Activated CD8-positive, alpha-beta memory T cell treated with anti-CD3 and anti-CD28 coated beads, Interleukin-2, amount 50 U/mL, for 24 hours (primary cell): ENCODE measurements around the gene RPL36.
"Not testable (repeated sequence)": the region's sequence is repeated elsewhere in the genome, so short reads cannot be mapped to it uniquely, and the experiment has no call there.

Source experiments
- DNase-seq: peaks from one replicate; pipeline ENCODE4 v3.0.0-alpha.2; 2020; ENCODE audit errors: extremely low read depth

RPL36 gene

DNA sequence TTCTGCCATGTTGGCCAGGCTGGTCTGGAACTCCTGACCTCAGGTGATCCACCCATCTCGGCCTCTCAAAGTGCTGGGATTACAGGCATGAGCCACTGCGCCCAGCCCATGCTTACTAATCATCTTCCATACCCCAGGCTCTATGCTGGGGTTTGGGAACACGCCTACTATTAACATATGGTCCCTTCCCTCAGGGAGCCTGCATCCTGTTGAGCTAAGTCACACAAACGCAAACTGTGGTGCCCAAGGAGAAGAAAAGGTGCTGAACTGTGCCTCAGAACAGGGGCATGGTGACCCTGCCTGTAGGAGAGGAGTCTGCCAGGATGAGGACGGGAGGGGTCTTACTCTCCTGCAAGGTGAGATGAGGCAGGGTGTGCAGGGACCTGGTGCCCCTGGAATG is 15.4 kb upstream of the RPL36 start:
- DNase-seq, result no peak

- no peak for DNase-seq
Measured at GRCh38 chr19:5676105-5676771, 13.9 kb upstream of the RPL36 start.

GRCh38 chr19:5676772-5677105 is 13.4 kb upstream of the RPL36 start:
- no peak for DNase-seq

- DNase-seq, result no peak
Measured at GRCh38 chr19:5677136-5677535, 13.0 kb upstream of the RPL36 start.

GRCh38 chr19:5677580-5677979 is 12.5 kb upstream of the RPL36 start:
- DNase-seq, result no peak

DNA sequence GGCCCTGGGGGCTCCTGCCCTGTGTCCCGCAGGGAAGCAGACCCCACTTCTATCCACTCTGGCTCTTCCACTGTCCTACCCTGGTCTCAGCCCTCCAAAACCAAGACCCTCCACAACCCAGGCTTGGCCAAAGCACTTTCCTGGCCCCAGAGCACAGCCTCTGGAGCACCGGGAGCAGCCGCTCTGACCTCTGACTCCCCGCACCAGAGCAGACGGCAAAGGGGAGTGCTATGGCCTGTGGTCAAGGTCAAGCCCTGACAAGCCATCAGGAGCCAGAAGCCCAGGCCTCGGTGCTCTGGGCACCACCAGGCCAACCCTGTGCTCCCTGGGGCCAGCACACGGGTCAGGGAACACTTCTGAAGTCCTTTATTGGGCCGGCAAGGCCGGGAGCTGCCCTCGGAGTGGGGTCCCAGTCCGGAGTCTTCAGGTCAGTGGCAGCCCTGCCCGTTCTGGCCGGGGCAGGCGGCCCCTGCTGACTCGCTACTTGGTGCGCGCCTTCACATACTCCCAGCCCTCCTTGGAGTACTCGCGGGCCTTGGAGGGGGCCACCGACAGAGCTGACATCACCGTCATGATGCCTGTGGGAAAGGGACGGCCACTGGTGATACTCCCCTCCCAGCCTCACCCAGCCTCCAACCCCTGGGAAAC is 11.9 kb upstream of the RPL36 start:
- DNase-seq, result no peak

DNA sequence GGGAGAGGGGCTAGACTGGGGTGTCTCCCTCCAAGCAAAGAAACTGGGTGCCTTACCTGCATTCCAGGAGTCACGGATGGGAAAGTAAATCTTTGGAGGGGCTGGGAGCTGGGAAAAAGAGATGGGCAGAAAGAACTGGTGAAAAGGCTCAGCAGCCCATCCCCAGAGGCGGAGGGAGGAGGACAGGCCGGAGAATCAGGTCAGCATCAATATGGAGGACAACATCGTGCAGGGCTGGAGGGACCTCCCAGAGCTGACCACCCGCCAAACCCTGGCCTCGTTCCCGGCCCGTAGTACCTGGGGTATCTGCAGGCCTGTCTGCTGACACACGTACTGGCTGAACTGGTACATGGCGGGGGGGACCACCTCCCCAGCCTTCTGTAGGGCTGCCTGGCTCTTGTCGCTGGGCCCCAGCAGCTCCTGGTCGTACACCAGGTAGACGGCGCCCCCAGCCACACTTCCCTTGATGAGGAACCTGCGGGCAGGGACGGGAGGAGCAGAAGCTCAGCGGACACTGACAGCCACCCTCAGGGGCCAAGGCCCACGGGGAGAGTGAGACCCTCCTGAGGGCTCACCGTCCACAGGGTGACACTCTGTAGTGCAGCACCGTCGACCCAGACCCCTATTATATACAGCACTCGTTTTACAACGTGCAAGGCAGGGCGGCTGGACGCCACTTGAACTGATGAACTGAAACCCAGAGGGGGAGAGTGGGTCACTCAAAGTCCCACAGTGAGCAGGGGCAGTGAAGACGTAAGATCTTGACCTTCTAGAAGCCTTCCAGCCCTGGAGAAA is 10.6 kb upstream of the RPL36 start:
- DNase-seq, result no peak

GRCh38 chr19:5680084-5680436 is 10.0 kb upstream of the RPL36 start:
- no peak for DNase-seq

- peak; percentile 94 for DNase-seq
Measured at GRCh38 chr19:5680437-5681368, 9.4 kb upstream of the RPL36 start, which contains the start of the genes HSD11B1L and MICOS13. TSS of gene HSD11B1L (plus strand) at chr19:5681027. CDS start at chr19:5684833, 3,806 bp downstream. TSS of gene MICOS13 (minus strand) at chr19:5680516. CDS start at chr19:5680486, 30 bp downstream.

- DNase-seq, result no peak
Measured at GRCh38 chr19:5681391-5682106, 8.5 kb upstream of the RPL36 start.

DNA sequence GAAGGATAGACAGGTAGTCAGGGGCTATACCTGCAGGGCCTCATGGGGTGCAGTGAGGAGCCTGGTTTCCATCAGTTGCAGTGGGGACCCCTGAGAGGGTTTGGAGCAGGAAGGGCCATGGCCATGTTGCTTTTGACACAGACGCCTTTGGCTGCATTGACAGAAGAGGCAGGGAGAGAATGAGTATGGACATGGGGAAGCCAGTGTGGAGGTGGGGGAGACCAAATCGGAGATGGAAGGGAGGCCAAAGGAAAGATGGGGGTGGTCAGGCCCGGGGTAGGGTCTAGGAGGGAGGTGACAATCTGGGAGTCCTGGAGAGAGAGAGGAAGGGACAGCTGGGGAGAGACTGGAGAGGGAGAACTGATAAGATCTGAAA is 8.0 kb upstream of the RPL36 start:
- no peak for DNase-seq

DNA sequence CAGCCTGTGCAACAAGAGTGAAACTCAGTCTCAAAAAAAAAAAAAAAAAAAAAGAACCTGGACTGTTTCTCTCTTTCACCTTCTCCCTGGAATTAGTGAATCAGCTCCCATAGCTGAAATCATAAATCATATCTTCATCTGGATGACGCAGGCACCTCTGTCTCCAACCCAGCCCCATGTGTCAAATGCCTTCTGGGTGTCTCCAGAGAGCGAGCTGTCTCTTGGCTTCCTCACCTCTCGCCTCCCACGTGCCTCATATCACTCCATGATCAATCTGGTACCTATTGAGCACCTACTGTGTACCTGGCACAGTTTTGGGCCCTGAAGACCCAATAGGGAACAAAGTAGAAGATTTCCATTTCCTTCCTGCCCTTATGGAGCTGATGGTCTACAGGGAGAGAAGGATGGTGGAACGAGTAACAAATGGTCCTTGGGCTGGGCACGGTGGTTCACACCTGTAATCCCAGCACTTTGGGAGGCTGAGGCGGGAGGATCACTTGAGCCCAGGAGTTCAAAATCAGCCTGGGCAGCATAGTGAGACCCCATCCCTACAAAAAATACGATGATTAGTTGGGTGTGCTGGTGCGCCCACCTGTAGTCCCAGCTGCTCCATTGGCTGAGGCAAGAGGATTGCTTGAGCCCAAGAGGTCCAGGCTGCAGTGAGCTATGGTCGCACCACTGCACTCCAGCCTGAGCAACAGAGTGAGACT is 6.8 kb upstream of the RPL36 start:
- no peak for DNase-seq

DNA sequence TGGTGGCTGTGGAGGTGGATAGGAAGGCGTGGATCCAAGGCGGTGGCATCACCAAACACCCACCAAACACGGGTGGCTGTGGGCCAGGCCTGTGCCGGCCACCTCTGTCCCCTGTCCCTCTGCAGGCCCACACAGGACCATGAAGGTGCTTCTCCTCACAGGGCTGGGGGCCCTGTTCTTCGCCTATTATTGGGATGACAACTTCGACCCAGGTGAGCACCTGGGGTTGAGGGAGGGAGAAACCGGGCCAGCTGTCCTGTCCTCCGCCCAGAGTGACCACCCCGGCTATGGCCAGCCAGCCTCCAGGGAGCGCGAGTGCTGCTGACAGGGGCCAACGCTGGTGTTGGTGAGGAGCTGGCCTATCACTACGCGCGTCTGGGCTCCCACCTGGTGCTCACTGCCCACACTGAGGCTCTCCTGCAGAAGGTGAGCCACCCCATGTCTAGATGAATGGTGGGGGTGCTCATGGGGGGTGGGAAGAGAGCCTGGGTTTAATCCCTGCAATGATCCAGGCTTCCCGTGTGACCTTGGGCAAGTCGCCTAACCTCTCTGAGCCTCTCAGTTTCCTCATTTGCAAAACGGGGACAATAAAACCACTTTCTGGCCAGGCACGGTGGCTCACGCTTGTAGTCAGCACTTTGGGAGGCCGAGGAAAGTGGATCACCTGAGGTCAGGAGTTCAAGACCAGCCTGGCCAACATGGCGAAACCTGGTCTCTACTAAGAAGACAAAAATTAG is 5.2 kb upstream of the RPL36 start:
- DNase-seq, result no peak

- no peak for DNase-seq
Measured at GRCh38 chr19:5686326-5686646, 3.8 kb upstream of the RPL36 start.

- DNase-seq, result peak; percentile 97
Measured at GRCh38 chr19:5686647-5687359, 3.3 kb upstream of the RPL36 start.

GRCh38 chr19:5687360-5688198 is 2.5 kb upstream of the RPL36 start:
- no peak for DNase-seq

GRCh38 chr19:5688262-5688881 is 1.7 kb upstream of the RPL36 start:
- DNase-seq, result not testable (repeated sequence)
